Measurements from ENCODE around the gene PNLIPRP3. TPM values are rescaled to one million over a fixed set of nuclear protein-coding genes. Genes with fewer than 3 reads are reported as not detected.

PNLIPRP3 gene
- polyA plus RNA-seq, 1 of the 3 experiments (the other 2 are of a cell fraction), result not detected

- no peak for TF ChIP-seq POLR2AphosphoS5 (IDR thresholded peaks at IDR 0.05; ENCODE audit: low read depth, low read length)
Observed at GRCh38 chr10:116410351-116410750, 17.3 kb upstream of the PNLIPRP3 start (continued).

- ChIA-PET POLR2A (no interaction called here), CTCF (no interaction called here)
- no peak overlapping the region for H3K9ac ChIP-seq
- no peaks in the 10 kb centered on the region for H3K4me1 ChIP-seq (ENCODE audit: control insufficient read depth in 1 of 2, insufficient read depth in 2 of 2, low read depth in 1 of 2, low read length in 1 of 2)
- no peak for DNase-seq
- no peak overlapping the region for H3K4me2 ChIP-seq
- no peaks in the 10 kb centered on the region for H3F3A ChIP-seq (replicated peaks; ENCODE audit: insufficient read depth)
- no peak overlapping the region for H2AFZ ChIP-seq (ENCODE audit: low read depth)
- H3K9me3 ChIP-seq, result no peaks in the 10 kb centered on the region
- H3K36me3 ChIP-seq (replicated peaks in 1 of 2; ENCODE audit: control insufficient read depth in 1 of 2, insufficient read depth in 2 of 2, low read length in 1 of 2), result no peaks in the 10 kb centered on the region
- TF ChIP-seq NFIC (IDR thresholded peaks at IDR 0.05; ENCODE audit: borderline replicate concordance), result no peak
- TF ChIP-seq GATA2 (CRISPR knock-in tag; IDR thresholded peaks at IDR 0.05), result no peak
- no peak for TF ChIP-seq FOXM1 (IDR thresholded peaks at IDR 0.05; ENCODE audit: low read depth)
- TF ChIP-seq MEF2A (IDR thresholded peaks at IDR 0.05; ENCODE audit: borderline replicate concordance, low read depth), result no peak
- TF ChIP-seq PBX3 (IDR thresholded peaks at IDR 0.05), result no peak
- no peak for TF ChIP-seq MAX (IDR thresholded peaks at IDR 0.05; ENCODE audit: low read depth)
- TF ChIP-seq FOXJ3 (CRISPR knock-in tag; IDR thresholded peaks at IDR 0.05), result no peak
- no peak for TF ChIP-seq CTCF (IDR thresholded peaks at IDR 0.05)
- TF ChIP-seq IRF3 (IDR thresholded peaks at IDR 0.05; ENCODE audit: low read depth, low read length), result no peak
- no peak for TF ChIP-seq TAF1 (IDR thresholded peaks at IDR 0.05; ENCODE audit: borderline replicate concordance, low read depth, low read length)
- TF ChIP-seq JUND (IDR thresholded peaks at IDR 0.05), result no peak
- TF ChIP-seq EZH2phosphoT487 (IDR thresholded peaks at IDR 0.05; ENCODE audit: borderline replicate concordance, low read depth), result no peak
- no peak for TF ChIP-seq RCOR1 (IDR thresholded peaks at IDR 0.05; ENCODE audit: low read length)
- no peak for TF ChIP-seq REST (IDR thresholded peaks at IDR 0.05; ENCODE audit: low read depth, low read length)
- no peak for TF ChIP-seq USF1 (IDR thresholded peaks at IDR 0.05; ENCODE audit: borderline replicate concordance, low read depth)
- WGBS (ENCODE audit: low lambda C conversion rate), result 9% methylated on average over 2 of the region's 2 CpGs
- no peaks in the 10 kb centered on the region for H3K79me2 ChIP-seq (ENCODE audit: insufficient read depth)
- no peaks in the 10 kb centered on the region for H4K20me1 ChIP-seq (ENCODE audit: insufficient read depth)
- H3K27me3 ChIP-seq (ENCODE audit: insufficient read depth), result no peaks in the 10 kb centered on the region
- no peak overlapping the region for H3K27ac ChIP-seq (ENCODE audit: low read depth in 2 of 2, low read length in 1 of 2)
- H3K9me2 ChIP-seq, result no peaks in the 10 kb centered on the region
- H3K4me3 ChIP-seq (ENCODE audit: low read depth in 2 of 2, low read length in 1 of 2), result no peak overlapping the region
Observed at GRCh38 chr10:116417821-116418220, 9.8 kb upstream of the PNLIPRP3 start.
